Immature natural killer cell (primary cell): ENCODE results near the gene MIR17HG. TPM values are rescaled to one million over a fixed set of nuclear protein-coding genes. Genes with fewer than 3 reads are reported as not detected.
"Not testable (repeated sequence)": the region's sequence is repeated elsewhere in the genome, so short reads cannot be mapped to it uniquely, and the experiment has no call there.

Source experiments
- DNase-seq, 3 donors: peaks; one replicate each; pipeline ENCODE4 v3.0.0; 2022; ENCODE audit warnings: mixed read lengths in 1 of 3
- H3K27ac Mint-ChIP-seq, 6 donors: one replicate each; pipeline ENCODE4 v1.8.0; 2020; ENCODE audit warnings: mixed read lengths in 6 of 6, mild to moderate bottlenecking in 5 of 6, inconsistent platforms in 4 of 6, moderate library complexity in 3 of 6
- H3K27me3 Mint-ChIP-seq, 3 donors: one replicate each; pipeline ENCODE4 v1.8.0; 2020 to 2021; ENCODE audit warnings: low read depth in 3 of 3, mild to moderate bottlenecking in 3 of 3, mixed read lengths in 3 of 3, moderate library complexity in 3 of 3, inconsistent platforms in 1 of 3
- H3K36me3 Mint-ChIP-seq, 3 donors: one replicate each; pipeline ENCODE4 v1.8.0; 2020; ENCODE audit warnings: mixed read lengths in 3 of 3, inconsistent platforms in 2 of 3, mild to moderate bottlenecking in 2 of 3
- H3K4me1 Mint-ChIP-seq, 2 donors: one replicate each; pipeline ENCODE4 v1.8.0; 2020; ENCODE audit warnings: inconsistent platforms in 2 of 2, mild to moderate bottlenecking in 2 of 2, mixed read lengths in 2 of 2, moderate library complexity in 1 of 2
- H3K4me3 Mint-ChIP-seq, 5 donors: one replicate each; pipeline ENCODE4 v1.8.0; 2020; ENCODE audit warnings: mild to moderate bottlenecking in 5 of 5, mixed read lengths in 5 of 5, inconsistent platforms in 3 of 5, moderate library complexity in 3 of 5
- H3K9me3 Mint-ChIP-seq, 6 donors: one replicate each; pipeline ENCODE4 v1.8.0; 2020; ENCODE audit warnings: mild to moderate bottlenecking in 6 of 6, mixed read lengths in 6 of 6, inconsistent platforms in 4 of 6, moderate library complexity in 3 of 6
- polyA plus RNA-seq, 3 donors: library from polyadenylated mRNA; unstranded; fragments of 300-500 nt; fragmentation: Illumina TruSeq; gene quantifications; one replicate each; pipeline ENCODE4 v1.2.3, GENCODE V29; 2021

Gene MIR17HG
- polyA plus RNA-seq, 3 donors from 2014 or later, result 0.12 to 0.68 (median 0.26) TPM

DNA sequence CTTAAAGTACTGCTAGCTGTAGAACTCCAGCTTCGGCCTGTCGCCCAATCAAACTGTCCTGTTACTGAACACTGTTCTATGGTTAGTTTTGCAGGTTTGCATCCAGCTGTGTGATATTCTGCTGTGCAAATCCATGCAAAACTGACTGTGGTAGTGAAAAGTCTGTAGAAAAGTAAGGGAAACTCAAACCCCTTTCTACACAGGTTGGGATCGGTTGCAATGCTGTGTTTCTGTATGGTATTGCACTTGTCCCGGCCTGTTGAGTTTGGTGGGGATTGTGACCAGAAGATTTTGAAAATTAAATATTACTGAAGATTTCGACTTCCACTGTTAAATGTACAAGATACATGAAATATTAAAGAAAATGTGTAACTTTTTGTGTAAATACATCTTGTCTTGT, 3.6 kb downstream of the MIR17HG start:
- Mint-ChIP-seq H3K4me1 (peaks cover 14 to 30% of the 10 kb centered on the region in 2 donors), H3K4me3 (no peak overlapping the region), H3K27me3 (peaks cover 8 to 14% (median 13%) of the 10 kb centered on the region in 3 donors), H3K9me3 (no peaks in the 10 kb centered on the region), H3K36me3 (peaks cover 9 to 16% (median 12%) of the 10 kb centered on the region in 3 donors), H3K27ac (no peak overlapping the region)
- DNase-seq, result no peak

DNA sequence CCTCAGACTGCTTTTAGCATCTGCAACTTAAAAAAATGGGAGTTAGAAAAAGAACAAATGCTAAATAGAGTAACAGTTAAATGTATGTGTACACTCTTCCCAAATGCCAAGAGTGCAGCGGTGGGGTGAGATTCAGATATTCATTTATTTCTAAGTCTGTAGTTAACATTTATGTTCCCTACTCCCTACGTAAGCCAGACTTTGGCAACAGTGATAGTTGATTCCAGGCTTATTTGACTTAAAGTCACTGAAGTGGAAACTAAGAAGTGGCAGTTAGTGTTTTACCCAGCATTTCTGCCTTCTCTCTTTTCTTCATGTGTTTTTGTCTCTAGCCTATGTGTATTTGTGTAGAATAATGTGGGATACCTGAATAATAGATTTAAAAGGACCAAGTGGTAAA, 4.5 kb downstream of the MIR17HG start:
- DNase-seq, result no peak
- Mint-ChIP-seq H3K4me1 (peaks cover 10 to 26% of the 10 kb centered on the region in 2 donors), H3K27ac (no peak overlapping the region), H3K36me3 (peaks cover 9 to 19% (median 12%) of the 10 kb centered on the region in 3 donors), H3K4me3 (no peak overlapping the region), H3K27me3 (peaks cover 7 to 11% (median 8%) of the 10 kb centered on the region in 3 donors), H3K9me3 (no peaks in the 10 kb centered on the region)

DNA sequence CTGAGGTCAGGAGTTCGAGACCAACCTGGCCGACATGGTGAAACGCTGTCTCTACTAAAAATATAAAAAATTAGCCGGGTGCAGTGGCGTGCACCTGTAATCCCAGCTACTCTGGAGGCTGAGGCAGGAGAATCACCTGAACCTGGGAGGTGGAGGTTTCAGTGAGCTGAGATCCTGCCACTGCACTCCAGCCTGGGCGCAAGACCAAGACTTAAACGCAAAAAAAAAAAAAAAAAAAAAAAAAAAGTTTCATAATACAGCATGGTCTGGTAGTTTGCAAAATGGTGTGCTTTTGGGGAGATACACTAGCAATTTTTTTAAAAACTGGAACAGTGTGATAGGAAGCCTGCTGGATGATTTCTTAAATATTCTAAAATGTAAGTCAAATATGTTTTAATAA, 5.4 kb downstream of the MIR17HG start:
- DNase-seq, H3K9me3 Mint-ChIP-seq, H3K27ac Mint-ChIP-seq, H3K4me3 Mint-ChIP-seq, H3K27me3 Mint-ChIP-seq: not testable (repeated sequence)
- Mint-ChIP-seq H3K4me1 (peaks cover 8 to 23% of the 10 kb centered on the region in 2 donors), H3K36me3 (peaks cover 12 to 19% (median 15%) of the 10 kb centered on the region in 3 donors)

DNA sequence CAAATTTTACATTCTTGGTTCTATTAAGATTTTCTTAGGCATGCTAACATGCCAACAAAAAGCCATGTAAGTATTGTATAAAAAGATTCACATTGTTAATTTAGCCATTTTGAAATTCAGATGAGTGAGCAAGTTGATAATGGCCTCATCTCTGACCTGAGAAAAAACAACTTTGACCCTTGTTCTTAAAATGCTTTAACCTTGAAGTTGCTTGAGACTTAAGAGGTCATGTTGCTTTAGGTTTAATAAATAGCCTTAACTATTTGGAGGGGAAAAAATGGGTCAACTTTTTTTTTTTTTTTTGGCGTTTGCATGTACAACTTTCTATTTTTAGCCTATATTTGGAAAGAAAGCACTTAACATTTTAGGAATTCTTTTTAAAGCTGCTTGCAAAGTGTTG, 6.0 kb downstream of the MIR17HG start:
- Mint-ChIP-seq H3K4me3 (no peak overlapping the region), H3K9me3 (no peaks in the 10 kb centered on the region), H3K27ac (no peak overlapping the region), H3K36me3 (peaks cover 12 to 19% (median 15%) of the 10 kb centered on the region in 3 donors), H3K27me3 (peaks cover 5 to 8% (median 5%) of the 10 kb centered on the region in 3 donors), H3K4me1 (peaks cover 8 to 23% of the 10 kb centered on the region in 2 donors)
- DNase-seq, result no peak

DNA sequence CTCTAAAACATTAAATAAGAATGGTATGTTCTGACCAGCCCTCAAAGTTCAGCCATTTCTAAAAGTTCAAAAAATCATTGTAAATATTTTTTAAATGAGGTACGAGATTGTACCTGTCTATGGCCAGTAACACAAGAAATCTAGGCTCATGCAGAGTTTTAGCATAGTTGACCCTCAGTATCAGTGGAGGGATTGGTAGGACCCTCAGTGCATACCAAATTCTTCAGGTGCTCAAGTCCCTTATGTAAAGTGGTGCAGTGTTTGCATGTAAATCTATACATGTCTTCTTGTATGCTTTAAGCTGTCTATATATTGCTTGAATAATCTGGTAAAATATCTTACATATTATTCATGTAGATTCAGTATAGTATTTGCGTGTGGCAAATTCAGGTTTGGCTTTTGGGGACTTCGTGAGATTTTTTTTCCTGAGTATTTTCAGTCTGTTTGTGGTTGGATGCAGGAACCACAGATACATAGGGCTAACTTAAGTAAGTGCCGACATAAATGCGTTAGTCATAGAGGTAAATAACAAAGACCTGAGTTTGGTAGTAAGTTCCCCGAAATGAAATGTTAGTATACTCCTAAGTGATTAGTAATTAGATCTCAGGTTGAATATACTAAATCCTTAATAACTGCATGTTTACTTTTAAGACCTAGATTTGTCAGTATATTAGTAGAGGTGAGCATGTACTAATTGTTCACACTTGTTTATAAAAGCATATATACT, 7.8 kb downstream of the MIR17HG start:
- no peak overlapping the region for H3K27ac Mint-ChIP-seq
- no peak for DNase-seq

DNA sequence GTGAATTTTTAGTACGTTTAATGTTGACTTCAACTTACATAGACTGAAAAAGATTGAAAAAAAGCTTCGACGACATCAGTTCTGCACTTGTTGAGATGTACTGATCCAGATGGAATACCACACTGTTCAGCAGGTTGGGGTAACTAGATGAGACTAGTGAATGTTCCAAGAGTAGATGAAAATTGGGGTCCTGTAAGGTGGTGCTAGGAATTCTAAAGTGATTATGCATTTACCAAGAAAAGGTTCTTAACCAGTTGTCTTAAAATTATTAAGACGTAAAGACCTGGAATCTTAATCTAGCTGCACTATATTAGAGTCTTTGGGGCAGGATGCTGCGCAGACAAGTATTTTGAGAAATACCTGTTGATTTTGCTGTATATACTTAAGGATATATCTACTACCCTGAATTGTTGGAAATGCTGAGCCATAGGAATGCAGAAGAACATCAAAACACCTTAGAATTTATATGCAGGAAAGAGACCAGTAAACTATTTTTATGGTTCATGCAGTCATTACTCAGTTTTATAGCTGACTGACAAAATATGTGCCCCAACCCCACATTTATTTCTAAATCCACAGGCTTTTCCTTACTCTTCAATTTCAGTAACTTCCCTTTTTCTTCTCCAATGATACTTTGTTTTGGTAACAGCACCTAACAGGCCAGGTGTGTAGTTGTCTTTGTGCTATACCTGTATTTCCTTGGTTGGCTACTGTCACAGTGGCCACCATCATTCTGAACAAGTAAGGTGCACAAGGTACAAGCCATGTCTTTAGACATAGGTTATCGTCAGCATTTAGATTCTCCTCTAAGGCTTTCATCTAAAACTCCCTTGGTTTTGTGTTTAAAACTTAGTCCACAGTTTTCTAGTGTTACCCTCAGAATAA, 8.6 kb downstream of the MIR17HG start:
- no peak for DNase-seq
- H3K4me3 Mint-ChIP-seq, result no peak overlapping the region
- no peak overlapping the region for H3K27ac Mint-ChIP-seq
- H3K27me3 Mint-ChIP-seq, result no peaks in the 10 kb centered on the region
- no peaks in the 10 kb centered on the region for H3K9me3 Mint-ChIP-seq
- H3K36me3 Mint-ChIP-seq, result peaks cover 12 to 19% (median 15%) of the 10 kb centered on the region in 3 donors
- peaks cover 0 to under 1% of the 10 kb centered on the region in 2 donors for H3K4me1 Mint-ChIP-seq

More for the DNA sequence above, 7.8 kb downstream of the MIR17HG start:
- Mint-ChIP-seq H3K9me3 (no peaks in the 10 kb centered on the region), H3K36me3 (peaks cover 12 to 19% (median 15%) of the 10 kb centered on the region in 3 donors), H3K27me3 (no peaks in the 10 kb centered on the region), H3K4me3 (no peak overlapping the region), H3K4me1 (peaks cover 2 to 9% of the 10 kb centered on the region in 2 donors)

DNA sequence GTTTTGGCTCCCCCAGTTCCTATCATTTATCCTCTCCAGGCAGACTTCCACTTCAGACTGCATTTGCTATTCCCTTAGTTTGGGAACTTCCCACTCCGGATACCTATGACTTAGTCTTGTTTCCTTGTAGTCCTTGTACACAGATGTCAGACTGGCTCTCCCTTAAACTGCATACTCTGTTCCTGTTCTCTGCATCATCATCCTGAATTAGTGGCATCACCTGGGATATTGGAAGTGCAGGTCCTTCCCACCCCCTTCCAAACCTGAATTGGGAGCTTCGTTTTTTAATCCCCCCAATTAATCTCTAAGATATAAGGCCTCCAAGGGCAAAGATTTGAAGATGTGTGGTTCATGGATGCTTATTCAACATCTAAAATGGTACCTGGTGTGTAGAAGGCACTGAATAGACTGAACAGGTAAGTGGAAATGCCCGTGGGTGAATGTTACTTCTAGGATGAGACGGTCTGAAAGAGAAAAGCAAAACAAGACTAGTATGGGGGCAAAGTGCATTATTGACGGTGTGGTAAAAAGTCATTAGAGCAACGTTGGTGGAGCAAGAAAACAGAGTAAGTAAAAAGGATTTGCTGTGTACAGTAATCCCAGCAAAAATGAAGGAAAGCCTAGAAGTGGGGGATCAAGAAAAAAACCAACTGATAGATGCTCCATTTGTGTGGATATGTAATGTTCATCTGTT, 9.6 kb downstream of the MIR17HG start:
- Mint-ChIP-seq H3K9me3 (no peaks in the 10 kb centered on the region), H3K4me3 (no peak overlapping the region), H3K27me3 (no peaks in the 10 kb centered on the region), H3K27ac (no peak overlapping the region), H3K4me1 (no peaks in the 10 kb centered on the region), H3K36me3 (peaks cover 12 to 19% (median 12%) of the 10 kb centered on the region in 3 donors)
- DNase-seq, result no peak

DNA sequence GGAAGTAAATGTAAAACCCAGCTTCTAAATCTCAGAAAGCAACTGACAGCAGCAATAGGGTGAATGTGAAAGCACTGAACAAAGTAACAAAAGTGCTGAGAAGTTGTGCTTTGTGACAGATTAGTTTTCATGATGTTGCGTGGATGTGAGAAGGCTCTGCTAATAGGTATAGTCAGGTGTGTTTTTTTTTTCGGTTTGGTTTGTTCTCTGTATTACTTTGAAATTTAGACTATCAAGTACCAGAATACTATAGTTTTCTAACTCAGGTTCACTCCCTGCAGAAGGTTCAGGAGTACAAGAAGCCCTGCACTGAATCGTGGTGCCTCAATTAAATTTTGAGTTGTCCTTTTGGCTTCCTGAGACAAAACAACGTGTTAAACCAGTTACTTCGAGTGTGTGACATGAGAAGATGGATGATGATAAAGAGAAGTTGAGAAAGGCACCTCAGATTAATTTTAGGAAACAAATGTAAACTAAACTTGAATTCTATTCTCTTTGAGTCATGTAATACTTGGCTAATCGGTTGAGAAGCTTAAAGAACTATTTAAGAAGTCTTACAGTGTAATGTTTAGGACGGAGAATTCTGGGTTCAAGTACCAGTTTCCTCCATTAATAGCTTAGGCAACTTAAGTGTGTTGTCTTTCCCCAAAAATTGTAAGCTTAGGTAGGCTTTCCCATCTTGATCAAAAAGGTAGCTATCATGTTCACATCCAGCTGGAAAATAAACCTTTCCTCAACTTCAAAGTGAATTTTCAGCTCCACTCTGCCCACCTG, 10.3 kb downstream of the MIR17HG start:
- no peaks in the 10 kb centered on the region for H3K4me1 Mint-ChIP-seq
- no peaks in the 10 kb centered on the region for H3K27me3 Mint-ChIP-seq
- H3K4me3 Mint-ChIP-seq, result no peak overlapping the region
- H3K36me3 Mint-ChIP-seq, result peaks cover 12 to 19% (median 12%) of the 10 kb centered on the region in 3 donors
- peak overlapping the region in 1 of 6 donors; percentile 16 for H3K27ac Mint-ChIP-seq
- no peaks in the 10 kb centered on the region for H3K9me3 Mint-ChIP-seq
- no peak for DNase-seq

DNA sequence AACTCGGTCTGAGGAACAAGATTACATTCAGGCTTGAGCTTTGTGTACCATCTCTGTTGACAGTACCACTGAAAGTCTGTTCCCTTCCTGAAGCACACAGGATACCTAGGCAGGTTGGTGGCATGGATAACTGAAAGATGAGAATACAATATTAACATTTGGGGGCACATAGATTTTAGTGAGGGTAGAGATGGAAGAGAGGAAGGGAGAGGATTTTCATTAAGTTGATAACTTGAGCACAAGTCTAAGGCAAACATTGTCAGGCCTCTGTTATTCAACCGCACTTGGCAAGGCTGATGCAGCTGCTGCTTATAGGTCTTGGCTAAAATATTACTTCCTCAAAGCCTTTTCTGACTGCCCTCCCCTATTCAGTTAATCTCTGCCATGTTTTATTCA, 10.9 kb downstream of the MIR17HG start:
- no peaks in the 10 kb centered on the region for H3K4me1 Mint-ChIP-seq
- no peaks in the 10 kb centered on the region for H3K27me3 Mint-ChIP-seq
- H3K4me3 Mint-ChIP-seq, result no peak overlapping the region
- no peak for DNase-seq
- no peaks in the 10 kb centered on the region for H3K9me3 Mint-ChIP-seq
- peaks cover 7 to 16% (median 9%) of the 10 kb centered on the region in 3 donors for H3K36me3 Mint-ChIP-seq
- peak overlapping the region in 1 of 6 donors; percentile 4 for H3K27ac Mint-ChIP-seq

DNA sequence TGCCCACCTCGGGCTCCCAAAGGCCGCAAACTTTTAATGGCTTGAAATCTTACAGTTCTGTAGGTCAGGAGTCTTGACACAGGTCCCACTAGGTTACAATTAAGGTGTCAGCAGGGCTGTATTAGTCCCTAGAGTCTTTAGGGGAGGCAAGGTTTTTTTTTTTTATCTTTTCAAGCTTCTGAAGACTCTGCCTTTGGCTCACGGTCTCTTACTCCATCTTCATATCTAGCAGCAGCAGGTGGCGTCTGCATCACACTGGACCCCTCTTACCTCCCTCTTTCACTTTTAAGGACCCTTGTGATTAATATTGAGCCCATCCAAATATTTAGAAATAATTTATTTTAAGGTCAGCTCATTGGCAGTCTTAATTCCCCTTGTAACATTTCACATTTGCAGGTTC, 11.6 kb downstream of the MIR17HG start:
- no peaks in the 10 kb centered on the region for H3K9me3 Mint-ChIP-seq
- DNase-seq, result no peak
- peaks cover 6 to 14% (median 8%) of the 10 kb centered on the region in 3 donors for H3K36me3 Mint-ChIP-seq
- H3K4me1 Mint-ChIP-seq, result no peaks in the 10 kb centered on the region
- no peak overlapping the region for H3K27ac Mint-ChIP-seq
- no peaks in the 10 kb centered on the region for H3K27me3 Mint-ChIP-seq
- H3K4me3 Mint-ChIP-seq, result no peak overlapping the region

DNA sequence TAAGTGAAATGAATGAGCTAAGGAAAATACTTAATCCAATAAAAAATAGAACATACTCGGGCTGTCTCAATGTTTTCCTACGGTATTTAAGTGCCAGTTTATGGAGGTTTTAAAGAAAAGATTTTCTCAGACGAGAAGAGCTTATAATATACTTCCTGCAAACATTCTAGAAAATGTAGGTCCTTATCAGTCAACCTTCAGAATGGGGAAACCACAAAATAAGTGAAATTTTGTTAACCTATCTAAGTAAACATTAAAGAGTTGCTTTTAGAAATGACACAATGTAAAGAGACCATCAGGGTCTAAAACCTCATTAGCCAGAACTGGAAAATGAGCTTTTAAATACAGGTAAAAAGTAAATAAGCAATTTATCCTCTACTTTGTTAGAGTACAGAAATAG, 12.1 kb downstream of the MIR17HG start:
- Mint-ChIP-seq H3K4me1 (no peaks in the 10 kb centered on the region), H3K27me3 (no peaks in the 10 kb centered on the region), H3K36me3 (peaks cover 6 to 13% (median 8%) of the 10 kb centered on the region in 3 donors), H3K4me3 (no peak overlapping the region), H3K27ac (no peak overlapping the region), H3K9me3 (no peaks in the 10 kb centered on the region)
- DNase-seq, result no peak

DNA sequence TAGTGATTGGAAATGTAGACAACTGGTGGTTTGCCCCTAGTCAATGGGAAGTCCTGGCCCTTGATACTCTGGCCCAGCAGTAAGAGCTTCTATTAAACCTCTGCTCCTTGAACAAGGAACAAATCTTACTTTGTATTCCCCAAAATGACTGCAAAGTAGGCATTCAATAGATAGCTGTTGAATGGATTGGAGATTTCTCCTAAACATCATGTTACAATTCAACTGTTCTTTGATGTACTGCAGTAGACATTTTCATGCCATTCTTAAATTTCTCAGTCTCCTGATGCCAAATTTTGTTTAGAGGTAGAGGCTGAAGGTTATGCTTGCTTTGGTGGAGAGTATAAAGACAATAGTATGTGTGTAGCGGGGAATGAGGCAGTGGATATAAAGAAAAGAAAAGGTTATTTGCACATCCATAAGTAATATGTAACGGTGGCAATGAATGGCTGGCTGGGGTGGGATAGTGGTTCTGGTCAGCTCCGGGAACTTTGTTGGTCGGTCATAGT, 12.8 kb downstream of the MIR17HG start:
- peaks cover 3 to 7% (median 6%) of the 10 kb centered on the region in 3 donors for H3K36me3 Mint-ChIP-seq
- H3K27ac Mint-ChIP-seq, result no peak overlapping the region
- DNase-seq, result no peak
- no peaks in the 10 kb centered on the region for H3K4me1 Mint-ChIP-seq
- no peaks in the 10 kb centered on the region for H3K9me3 Mint-ChIP-seq
- H3K27me3 Mint-ChIP-seq, result no peaks in the 10 kb centered on the region
- H3K4me3 Mint-ChIP-seq, result no peak overlapping the region

DNA sequence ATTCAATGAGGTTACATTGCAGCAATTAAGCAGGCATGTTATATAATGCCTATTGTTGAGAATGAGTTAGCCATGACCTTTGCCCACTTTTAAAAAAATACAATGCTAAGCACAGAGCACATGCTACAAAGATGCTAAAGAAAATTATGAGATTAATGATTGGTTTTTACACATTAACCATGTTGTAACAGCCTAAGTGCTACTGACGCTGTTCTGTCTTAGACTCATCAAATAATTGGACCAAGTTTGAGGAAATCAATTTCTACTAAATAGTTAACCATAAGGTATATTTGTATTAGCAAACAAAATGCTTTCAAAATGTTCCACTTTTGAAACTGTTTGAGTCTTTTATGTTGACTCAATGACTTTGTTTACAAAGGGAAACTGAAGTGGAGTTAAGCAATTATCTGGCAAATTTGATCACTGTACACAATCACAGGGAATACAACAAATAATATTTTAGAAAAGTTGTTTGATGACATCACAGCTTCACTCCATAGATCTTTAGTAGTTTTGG, 14.3 kb downstream of the MIR17HG start:
- no peak overlapping the region for H3K4me3 Mint-ChIP-seq
- H3K9me3 Mint-ChIP-seq, result no peaks in the 10 kb centered on the region
- peaks cover 0 to 6% (median 0%) of the 10 kb centered on the region in 3 donors for H3K36me3 Mint-ChIP-seq
- no peak overlapping the region for H3K27ac Mint-ChIP-seq
- no peaks in the 10 kb centered on the region for H3K27me3 Mint-ChIP-seq
- DNase-seq, result no peak
- no peaks in the 10 kb centered on the region for H3K4me1 Mint-ChIP-seq
